ENCODE data around the gene ABHD12B. TPM values are rescaled to one million over a fixed set of nuclear protein-coding genes. Genes with fewer than 3 reads are reported as not detected.

The ABHD12B gene
- total RNA-seq = under 1 TPM; 0.28 to 0.59 TPM
- polyA plus RNA-seq (ENCODE audit: insufficient read length in 2 of 2) = 1 to 10 TPM; 1.3 to 1.5 TPM
- long read RNA-seq, donor 1 = 0 reads
- long read RNA-seq, donor 2 = 0 reads
- long read RNA-seq, donor 3 = 0 reads
- long read RNA-seq, donor 4 = 0 reads

GRCh38 chr14:50871914-50872732 lies at the start of gene ABHD12B:
Gene ABHD12B, plus strand, starts transcription at chr14:50872053. Its CDS starts 122 bp downstream, at chr14:50872175.
- 2% methylated on average over 58 of the region's 63 CpGs for WGBS (ENCODE audit: insufficient coverage)
- peak in 1 of 6 donors; percentile 23 for DNase-seq (ENCODE audit: low read depth in 4 of 6, low spot score in 6 of 6)
- no peaks in the 10 kb centered on the region for H3K9me3 ChIP-seq (ENCODE audit: control insufficient read depth, insufficient read depth, low read length)
- no peaks in the 10 kb centered on the region for H3K4me1 ChIP-seq (ENCODE audit: control insufficient read depth, insufficient read depth, low read length)
- no peak within 1 kb of the TSS for H3K27ac ChIP-seq (ENCODE audit: low read depth, low read length)
- H3K4me3 ChIP-seq (ENCODE audit: low read depth, low read length) = no peak within 1 kb of the TSS
- no peaks in the 10 kb centered on the region for H3K36me3 ChIP-seq (ENCODE audit: control insufficient read depth, insufficient read depth, low read length)
- H3K27me3 ChIP-seq (ENCODE audit: control insufficient read depth, insufficient read depth, low read length) = peaks cover 11% of the 10 kb centered on the region

GRCh38 chr14:50822501-50823042 lies 49.3 kb upstream of the ABHD12B start:
- Histone ChIP-seq H3K4me1 (ENCODE audit: control insufficient read depth, insufficient read depth, low read length) (peaks cover 20% of the 10 kb centered on the region), H3K4me3 (ENCODE audit: low read depth, low read length) (no peak overlapping the region), H3K27me3 (ENCODE audit: control insufficient read depth, insufficient read depth, low read length) (no peaks in the 10 kb centered on the region), H3K36me3 (ENCODE audit: control insufficient read depth, insufficient read depth, low read length) (peaks cover 3% of the 10 kb centered on the region), H3K9me3 (ENCODE audit: control insufficient read depth, insufficient read depth, low read length) (no peaks in the 10 kb centered on the region), H3K27ac (ENCODE audit: low read depth, low read length) (no peak overlapping the region)
- WGBS (ENCODE audit: insufficient coverage) = 23% methylated on average over 5 of the region's 11 CpGs
- DNase-seq (ENCODE audit: low read depth in 4 of 6, low spot score in 6 of 6) = peak in 2 of 6 donors; percentile 33 to 78

DNA sequence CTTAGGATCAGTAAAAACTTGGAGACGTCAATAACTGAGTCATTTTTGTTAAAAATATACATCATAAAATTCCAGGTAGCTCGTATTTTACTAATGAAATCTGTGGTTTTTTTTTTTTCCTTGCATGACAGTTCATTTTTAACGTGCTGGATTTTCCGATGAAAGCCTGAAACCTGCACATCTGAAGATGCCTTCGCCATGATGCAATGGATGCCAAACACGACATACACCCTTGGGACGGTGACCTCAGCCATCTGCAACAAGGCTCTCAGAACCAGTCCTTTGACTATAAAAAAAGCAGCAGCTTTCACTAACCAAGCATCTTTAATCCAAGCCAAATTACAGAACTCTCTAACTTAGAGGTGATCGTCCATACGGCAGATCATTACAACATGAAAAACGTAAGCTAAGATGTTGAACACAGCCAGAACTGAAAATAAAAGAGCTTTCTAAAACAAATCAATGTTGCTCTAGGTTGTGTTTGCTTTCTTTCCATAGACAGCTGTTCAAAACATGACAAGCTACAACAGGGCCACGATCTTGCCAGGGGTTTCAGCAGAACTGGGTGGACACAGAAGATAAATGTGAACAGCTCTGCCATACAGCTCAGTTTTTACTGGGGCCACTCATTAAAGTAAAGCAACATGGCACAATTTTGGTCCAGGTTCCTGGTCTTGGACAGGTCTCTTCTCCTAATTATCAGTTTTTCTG lies 48.6 kb upstream of the ABHD12B start:
- no peak for DNase-seq (ENCODE audit: low read depth in 4 of 6, low spot score in 6 of 6)
- Histone ChIP-seq H3K36me3 (ENCODE audit: control insufficient read depth, insufficient read depth, low read length) (no peaks in the 10 kb centered on the region), H3K27me3 (ENCODE audit: control insufficient read depth, insufficient read depth, low read length) (no peaks in the 10 kb centered on the region), H3K9me3 (ENCODE audit: control insufficient read depth, insufficient read depth, low read length) (no peaks in the 10 kb centered on the region), H3K27ac (ENCODE audit: low read depth, low read length) (no peak overlapping the region), H3K4me1 (ENCODE audit: control insufficient read depth, insufficient read depth, low read length) (peaks cover 21% of the 10 kb centered on the region), H3K4me3 (ENCODE audit: low read depth, low read length) (no peak overlapping the region)
- 48% methylated on average over 7 of the region's 11 CpGs for WGBS (ENCODE audit: insufficient coverage)

GRCh38 chr14:50823762-50824636 lies 47.9 kb upstream of the ABHD12B start:
- Histone ChIP-seq H3K27ac (ENCODE audit: low read depth, low read length) (no peak overlapping the region), H3K9me3 (ENCODE audit: control insufficient read depth, insufficient read depth, low read length) (no peaks in the 10 kb centered on the region), H3K27me3 (ENCODE audit: control insufficient read depth, insufficient read depth, low read length) (no peaks in the 10 kb centered on the region), H3K4me1 (ENCODE audit: control insufficient read depth, insufficient read depth, low read length) (peaks cover 21% of the 10 kb centered on the region), H3K4me3 (ENCODE audit: low read depth, low read length) (no peak overlapping the region), H3K36me3 (ENCODE audit: control insufficient read depth, insufficient read depth, low read length) (no peaks in the 10 kb centered on the region)
- WGBS (ENCODE audit: insufficient coverage) = 60% methylated on average over 1 of the region's 10 CpGs
- DNase-seq (ENCODE audit: low read depth in 4 of 6, low spot score in 6 of 6) = peak in 1 of 6 donors; percentile 68

- Histone ChIP-seq H3K27me3 (ENCODE audit: control insufficient read depth, insufficient read depth, low read length) (no peaks in the 10 kb centered on the region), H3K36me3 (ENCODE audit: control insufficient read depth, insufficient read depth, low read length) (no peaks in the 10 kb centered on the region), H3K9me3 (ENCODE audit: control insufficient read depth, insufficient read depth, low read length) (no peaks in the 10 kb centered on the region), H3K27ac (ENCODE audit: low read depth, low read length) (no peak overlapping the region), H3K4me1 (ENCODE audit: control insufficient read depth, insufficient read depth, low read length) (peaks cover 29% of the 10 kb centered on the region), H3K4me3 (ENCODE audit: low read depth, low read length) (no peak overlapping the region)
- no CpG with 5 or more reads among the region's 1 CpG for WGBS (ENCODE audit: insufficient coverage)
- no peak for DNase-seq (ENCODE audit: low read depth in 4 of 6, low spot score in 6 of 6)
Measured at GRCh38 chr14:50825307-50825706, 46.5 kb upstream of the ABHD12B start.

DNA sequence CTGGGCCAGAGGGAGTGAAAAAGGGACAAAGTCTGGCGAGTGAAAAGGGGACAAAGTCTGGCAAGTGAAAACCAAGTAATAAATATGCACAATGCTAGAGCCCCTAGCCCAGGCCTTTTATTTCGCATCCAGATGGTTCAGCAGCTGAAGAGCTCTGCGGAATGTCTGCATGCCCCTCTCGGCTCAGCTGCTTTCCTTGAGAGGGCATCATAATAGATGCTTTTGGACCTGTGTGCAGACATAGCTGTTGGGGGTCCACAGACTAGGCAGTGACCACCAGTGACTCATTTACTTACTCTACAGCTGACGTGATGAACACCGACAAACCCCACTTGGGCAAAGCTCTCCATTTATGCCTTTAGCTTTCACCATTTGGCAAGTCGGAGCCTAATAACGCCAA lies 45.2 kb upstream of the ABHD12B start:
- Histone ChIP-seq H3K4me1 (ENCODE audit: control insufficient read depth, insufficient read depth, low read length) (peaks cover 30% of the 10 kb centered on the region), H3K9me3 (ENCODE audit: control insufficient read depth, insufficient read depth, low read length) (no peaks in the 10 kb centered on the region), H3K4me3 (ENCODE audit: low read depth, low read length) (no peak overlapping the region), H3K27ac (ENCODE audit: low read depth, low read length) (no peak overlapping the region), H3K36me3 (ENCODE audit: control insufficient read depth, insufficient read depth, low read length) (no peaks in the 10 kb centered on the region), H3K27me3 (ENCODE audit: control insufficient read depth, insufficient read depth, low read length) (no peaks in the 10 kb centered on the region)
- WGBS (ENCODE audit: insufficient coverage) = 27% methylated on average over 6 of the region's 8 CpGs
- peak in 2 of 6 donors; percentile 82 to 86 for DNase-seq (ENCODE audit: low read depth in 4 of 6, low spot score in 6 of 6)

- peaks cover 22% of the 10 kb centered on the region for H3K4me1 ChIP-seq (ENCODE audit: control insufficient read depth, insufficient read depth, low read length)
- H3K4me3 ChIP-seq (ENCODE audit: low read depth, low read length) = peak overlapping the region; percentile 74
- no peaks in the 10 kb centered on the region for H3K27me3 ChIP-seq (ENCODE audit: control insufficient read depth, insufficient read depth, low read length)
- no peak overlapping the region for H3K27ac ChIP-seq (ENCODE audit: low read depth, low read length)
- peak in 2 of 6 donors; percentile 39 to 68 for DNase-seq (ENCODE audit: low read depth in 4 of 6, low spot score in 6 of 6)
- H3K9me3 ChIP-seq (ENCODE audit: control insufficient read depth, insufficient read depth, low read length) = no peaks in the 10 kb centered on the region
- WGBS (ENCODE audit: insufficient coverage) = 24% methylated on average over 2 of the region's 10 CpGs
- H3K36me3 ChIP-seq (ENCODE audit: control insufficient read depth, insufficient read depth, low read length) = no peaks in the 10 kb centered on the region
Measured at GRCh38 chr14:50828721-50829488, 42.9 kb upstream of the ABHD12B start.

DNA sequence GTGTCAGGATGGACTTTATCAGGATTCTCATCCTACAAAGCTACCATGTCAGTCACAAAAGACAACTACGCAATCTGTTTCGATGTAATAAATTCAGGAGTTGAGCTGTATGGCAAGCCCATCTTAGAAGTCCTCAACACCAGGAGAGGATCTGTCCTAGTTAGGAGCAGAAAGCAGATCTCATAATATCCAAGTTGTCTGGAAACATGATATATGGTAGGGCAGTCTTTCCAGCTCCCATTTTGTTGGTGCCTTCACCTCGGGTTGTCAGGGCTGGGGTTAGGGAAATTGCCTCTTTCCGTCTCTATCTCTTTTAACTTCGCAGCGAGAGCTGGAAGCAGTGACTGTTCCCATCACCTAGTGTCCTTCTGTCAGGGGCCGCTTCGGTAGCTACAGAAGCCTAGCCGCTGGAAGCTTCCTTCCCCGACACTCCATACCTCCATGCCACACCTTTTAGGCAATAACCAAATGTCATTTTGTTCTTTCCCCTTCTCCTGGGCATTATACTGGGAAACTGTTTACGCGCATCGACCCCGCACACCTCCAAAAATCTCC lies 42.3 kb upstream of the ABHD12B start:
- H3K4me3 ChIP-seq (ENCODE audit: low read depth, low read length) = peak overlapping the region; percentile 74
- H3K9me3 ChIP-seq (ENCODE audit: control insufficient read depth, insufficient read depth, low read length) = no peaks in the 10 kb centered on the region
- peaks cover 22% of the 10 kb centered on the region for H3K4me1 ChIP-seq (ENCODE audit: control insufficient read depth, insufficient read depth, low read length)
- no peaks in the 10 kb centered on the region for H3K27me3 ChIP-seq (ENCODE audit: control insufficient read depth, insufficient read depth, low read length)
- DNase-seq (ENCODE audit: low read depth in 4 of 6, low spot score in 6 of 6) = peak in 1 of 6 donors; percentile 63
- 3% methylated on average over 10 of the region's 14 CpGs for WGBS (ENCODE audit: insufficient coverage)
- H3K27ac ChIP-seq (ENCODE audit: low read depth, low read length) = peak overlapping the region; percentile 89
- H3K36me3 ChIP-seq (ENCODE audit: control insufficient read depth, insufficient read depth, low read length) = no peaks in the 10 kb centered on the region

All from spinal cord (tissue), 10 donors.